ENCODE results near the gene PTPRM. TPM values are rescaled to one million over a fixed set of nuclear protein-coding genes. Genes with fewer than 3 reads are reported as not detected.

Gene PTPRM
- total RNA-seq, 1 donor from 2014 or later: 131 TPM

DNA sequence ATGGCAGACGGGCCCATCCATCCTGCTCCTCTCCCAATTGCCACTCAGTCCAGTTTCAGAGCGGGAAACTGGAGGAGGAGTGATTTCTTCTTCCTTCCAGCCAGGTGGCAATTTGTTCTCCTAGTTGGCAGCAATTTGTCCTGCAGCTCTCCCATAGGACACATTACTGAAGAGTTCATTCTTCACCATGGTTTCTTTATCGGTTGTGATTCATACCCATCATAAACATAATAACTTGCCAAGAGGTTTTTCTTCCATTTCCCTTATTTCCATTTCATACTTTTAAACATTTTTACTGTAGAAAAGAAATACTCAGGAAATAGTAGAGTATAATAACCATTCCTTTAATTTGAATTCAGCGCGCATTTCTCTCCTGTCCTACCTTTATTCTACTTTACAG lies 664.2 kb downstream of the PTPRM start:
- no peak for DNase-seq (ENCODE audit: low spot score)
- TF ChIP-seq, protein P1, sequence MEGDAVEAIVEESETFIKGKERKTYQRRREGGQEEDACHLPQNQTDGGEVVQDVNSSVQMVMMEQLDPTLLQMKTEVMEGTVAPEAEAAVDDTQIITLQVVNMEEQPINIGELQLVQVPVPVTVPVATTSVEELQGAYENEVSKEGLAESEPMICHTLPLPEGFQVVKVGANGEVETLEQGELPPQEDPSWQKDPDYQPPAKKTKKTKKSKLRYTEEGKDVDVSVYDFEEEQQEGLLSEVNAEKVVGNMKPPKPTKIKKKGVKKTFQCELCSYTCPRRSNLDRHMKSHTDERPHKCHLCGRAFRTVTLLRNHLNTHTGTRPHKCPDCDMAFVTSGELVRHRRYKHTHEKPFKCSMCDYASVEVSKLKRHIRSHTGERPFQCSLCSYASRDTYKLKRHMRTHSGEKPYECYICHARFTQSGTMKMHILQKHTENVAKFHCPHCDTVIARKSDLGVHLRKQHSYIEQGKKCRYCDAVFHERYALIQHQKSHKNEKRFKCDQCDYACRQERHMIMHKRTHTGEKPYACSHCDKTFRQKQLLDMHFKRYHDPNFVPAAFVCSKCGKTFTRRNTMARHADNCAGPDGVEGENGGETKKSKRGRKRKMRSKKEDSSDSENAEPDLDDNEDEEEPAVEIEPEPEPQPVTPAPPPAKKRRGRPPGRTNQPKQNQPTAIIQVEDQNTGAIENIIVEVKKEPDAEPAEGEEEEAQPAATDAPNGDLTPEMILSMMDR (IDR thresholded peaks at IDR 0.05): no peak

DNA sequence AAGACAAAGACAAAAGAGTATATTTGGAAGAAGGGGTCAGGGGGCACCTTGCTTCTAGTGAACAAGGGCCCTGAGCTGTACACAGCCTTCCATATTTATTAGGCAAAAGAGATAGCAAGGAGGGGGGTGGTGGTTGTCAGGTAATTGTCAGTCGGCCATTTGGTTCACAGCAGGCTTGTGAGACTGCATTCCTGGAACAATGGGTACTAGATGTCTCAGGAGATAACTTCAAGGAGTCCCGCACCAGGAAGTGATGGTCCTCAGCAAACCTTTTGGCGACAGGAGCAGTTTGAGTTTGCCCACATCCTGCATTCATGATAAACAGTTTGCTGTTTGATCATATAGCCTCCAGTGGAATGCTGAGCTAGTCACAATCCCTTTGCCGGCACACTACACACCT lies 665.7 kb downstream of the PTPRM start:
- H3K4me1 Mint-ChIP-seq (ENCODE audit: low read depth): peaks cover 13% of the 10 kb centered on the region
- no peak overlapping the region for H3K27ac Mint-ChIP-seq (ENCODE audit: unreplicated experiment)
- TF ChIP-seq, protein P1 (IDR thresholded peaks at IDR 0.05): no peak

More for the DNA sequence above, 664.2 kb downstream of the PTPRM start:
- Mint-ChIP-seq H3K27me3 (ENCODE audit: low read depth) (no peaks in the 10 kb centered on the region), H3K4me1 (ENCODE audit: low read depth) (peaks cover 13% of the 10 kb centered on the region), H3K9me3 (ENCODE audit: low read depth) (peaks cover 15% of the 10 kb centered on the region), H3K27ac (ENCODE audit: unreplicated experiment) (no peak overlapping the region), H3K4me3 (ENCODE audit: unreplicated experiment) (no peak overlapping the region), H3K36me3 (ENCODE audit: low read depth) (peaks cover 18% of the 10 kb centered on the region)

DNA sequence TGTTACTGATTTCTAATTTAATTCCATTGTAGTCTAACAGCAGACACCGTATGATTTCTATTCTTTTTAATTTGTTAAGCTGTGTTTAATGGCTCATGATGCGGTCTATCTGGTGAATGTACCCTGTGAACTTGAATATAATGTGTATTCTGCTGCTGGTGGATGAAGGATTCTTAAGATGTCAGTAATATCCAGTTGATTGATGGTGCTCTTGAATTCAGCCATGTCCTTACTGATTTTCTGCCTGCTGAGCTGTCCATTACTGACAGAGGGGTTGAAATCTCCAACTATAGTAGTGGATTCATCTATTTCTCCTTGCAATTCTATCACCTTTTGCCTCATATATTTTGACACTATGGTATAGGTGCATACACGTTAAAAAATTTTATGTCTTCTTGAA lies 668.8 kb downstream of the PTPRM start:
- H3K4me3 Mint-ChIP-seq (ENCODE audit: unreplicated experiment): no peak overlapping the region
- TF ChIP-seq, protein P1 (IDR thresholded peaks at IDR 0.05): no peak
- peaks cover 13% of the 10 kb centered on the region for H3K36me3 Mint-ChIP-seq (ENCODE audit: low read depth)
- H3K9me3 Mint-ChIP-seq (ENCODE audit: low read depth): peaks cover 15% of the 10 kb centered on the region
- peaks cover 13% of the 10 kb centered on the region for H3K4me1 Mint-ChIP-seq (ENCODE audit: low read depth)
- no peak for DNase-seq (ENCODE audit: low spot score)
- no peaks in the 10 kb centered on the region for H3K27me3 Mint-ChIP-seq (ENCODE audit: low read depth)
- no peak overlapping the region for H3K27ac Mint-ChIP-seq (ENCODE audit: unreplicated experiment)

More for the DNA sequence above, 665.7 kb downstream of the PTPRM start:
- Mint-ChIP-seq H3K4me3 (ENCODE audit: unreplicated experiment) (no peak overlapping the region), H3K27me3 (ENCODE audit: low read depth) (no peaks in the 10 kb centered on the region), H3K36me3 (ENCODE audit: low read depth) (peaks cover 16% of the 10 kb centered on the region), H3K9me3 (ENCODE audit: low read depth) (peaks cover 15% of the 10 kb centered on the region)
- no peak for DNase-seq (ENCODE audit: low spot score)

DNA sequence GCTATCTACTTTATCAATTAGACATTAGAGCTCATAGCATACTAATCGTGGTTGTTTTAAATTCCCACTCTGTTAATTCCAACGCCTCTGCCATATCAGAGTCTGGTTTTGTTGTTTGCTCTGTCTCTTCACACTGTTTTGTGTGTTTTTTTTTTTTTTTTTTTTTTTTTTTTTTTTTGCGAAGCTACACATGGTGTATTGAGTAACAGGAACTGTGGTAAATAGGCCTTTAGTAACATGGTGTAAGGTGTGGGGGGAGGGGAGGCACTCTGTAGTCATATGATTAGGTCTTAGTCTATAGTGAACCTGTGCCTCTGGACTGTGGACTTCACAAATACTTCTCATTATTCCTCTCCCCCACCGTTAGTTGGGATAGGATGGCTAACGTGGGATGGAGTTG lies 671.4 kb downstream of the PTPRM start:
- H3K27ac Mint-ChIP-seq (ENCODE audit: unreplicated experiment): no peak overlapping the region
- TF ChIP-seq, protein P1 (IDR thresholded peaks at IDR 0.05): no peak

DNA sequence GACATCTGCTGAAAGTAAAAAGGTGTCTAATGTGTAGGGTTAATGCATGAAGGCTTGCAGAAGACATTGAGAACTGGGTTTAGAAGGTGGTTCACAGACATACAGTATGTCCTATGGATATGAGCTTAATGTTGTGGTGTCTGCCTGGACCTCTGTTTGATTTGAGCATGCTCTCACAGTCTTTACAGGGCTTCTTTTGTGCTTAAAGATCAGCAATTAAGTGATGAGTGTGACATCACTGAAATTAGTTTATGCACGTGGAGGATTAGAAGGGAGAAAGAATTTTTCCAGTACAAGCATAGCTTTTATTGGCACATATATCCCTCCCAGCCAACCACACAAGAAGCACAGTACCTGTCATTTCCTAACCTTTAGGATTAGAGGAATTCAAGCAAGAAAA lies 674.6 kb downstream of the PTPRM start:
- TF ChIP-seq, protein P1 (IDR thresholded peaks at IDR 0.05): no peak
- DNase-seq (ENCODE audit: low spot score): no peak
- H3K27ac Mint-ChIP-seq (ENCODE audit: unreplicated experiment): no peak overlapping the region
- H3K4me1 Mint-ChIP-seq (ENCODE audit: low read depth): peaks cover 10% of the 10 kb centered on the region
- H3K4me3 Mint-ChIP-seq (ENCODE audit: unreplicated experiment): no peak overlapping the region
- no peaks in the 10 kb centered on the region for H3K27me3 Mint-ChIP-seq (ENCODE audit: low read depth)
- H3K36me3 Mint-ChIP-seq (ENCODE audit: low read depth): peaks cover 4% of the 10 kb centered on the region
- H3K9me3 Mint-ChIP-seq (ENCODE audit: low read depth): peaks cover 11% of the 10 kb centered on the region

More for the DNA sequence above, 671.4 kb downstream of the PTPRM start:
- Mint-ChIP-seq H3K36me3 (ENCODE audit: low read depth) (peaks cover 11% of the 10 kb centered on the region), H3K4me1 (ENCODE audit: low read depth) (peaks cover 10% of the 10 kb centered on the region), H3K27me3 (ENCODE audit: low read depth) (no peaks in the 10 kb centered on the region), H3K4me3 (ENCODE audit: unreplicated experiment) (no peak overlapping the region), H3K9me3 (ENCODE audit: low read depth) (peaks cover 22% of the 10 kb centered on the region)
- no peak for DNase-seq (ENCODE audit: low spot score)
